ENCODE data around the gene CMKLR1.

CMKLR1 gene

DNA sequence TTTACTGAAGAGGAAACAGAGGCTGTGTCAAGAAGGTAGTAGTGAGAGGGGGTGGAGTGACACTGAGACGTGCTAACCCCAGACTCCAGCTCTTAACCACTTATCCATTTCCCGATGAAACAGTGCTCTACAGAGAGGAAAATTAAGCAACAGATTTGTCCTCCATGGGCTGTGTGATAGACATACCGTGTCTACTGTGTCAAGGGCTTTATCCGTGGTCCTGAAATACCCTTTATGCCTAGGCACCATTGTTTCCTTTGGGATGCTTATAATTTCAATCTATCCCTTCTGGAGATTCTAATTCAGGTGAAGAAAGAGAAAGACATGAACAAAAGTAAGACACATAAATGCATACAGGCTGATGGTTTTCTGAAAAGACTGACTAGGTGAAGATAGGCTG, 71.7 kb downstream of the CMKLR1 start:
- no peak for DNase-seq (ENCODE audit: low spot score)

DNA sequence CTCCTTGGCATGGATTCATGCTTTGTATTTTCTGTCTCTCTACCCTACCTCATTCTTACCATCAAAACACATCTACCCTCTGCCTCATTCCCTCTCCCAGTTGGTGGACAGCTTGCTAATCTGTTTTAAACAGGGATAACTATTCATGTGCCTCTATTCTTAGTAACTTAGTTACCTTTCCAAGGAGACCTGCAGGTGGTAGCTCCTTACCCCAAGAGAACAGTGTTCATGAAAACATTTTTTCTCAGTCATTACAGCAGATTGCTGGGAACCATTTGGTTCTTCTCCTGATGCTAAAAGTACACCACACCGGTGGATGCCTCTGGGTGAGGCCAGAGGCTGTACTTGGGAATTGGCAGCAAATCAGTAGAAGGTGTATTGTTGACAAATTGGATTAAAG, 73.0 kb downstream of the CMKLR1 start:
- DNase-seq (ENCODE audit: low spot score): no peak

- DNase-seq (ENCODE audit: low spot score): no peak
These were observed 73.6 kb downstream of the CMKLR1 start for GRCh38 chr12:108265505-108265904.

GRCh38 chr12:108260969-108261368, 78.1 kb downstream of the CMKLR1 start:
- no peak for DNase-seq (ENCODE audit: low spot score)

- no peak for DNase-seq (ENCODE audit: low spot score)
These were observed 79.1 kb downstream of the CMKLR1 start for GRCh38 chr12:108260039-108260438.

DNA sequence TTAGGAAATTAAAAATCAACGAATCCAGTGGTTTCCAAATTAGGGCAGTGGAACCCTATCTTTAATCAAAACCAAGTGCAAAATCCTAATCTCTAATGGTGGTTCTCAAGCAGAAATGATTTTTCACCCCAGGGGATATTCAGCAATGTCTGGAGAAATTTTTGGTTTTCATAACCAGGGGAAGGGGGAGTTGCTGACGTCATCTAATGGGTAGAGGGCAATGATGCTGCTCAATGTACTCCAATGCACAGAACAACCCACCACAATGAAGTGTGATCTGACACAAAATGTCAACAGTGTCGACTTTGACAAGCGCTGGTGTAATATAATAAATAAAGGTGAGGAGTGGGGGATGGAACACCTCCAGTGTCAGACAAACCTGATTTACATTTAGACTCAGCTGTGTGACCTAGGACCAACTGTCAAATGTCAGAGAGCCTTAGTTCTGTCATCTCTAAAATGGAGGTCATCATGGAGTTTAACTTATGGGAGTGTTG, 81.5 kb downstream of the CMKLR1 start:
- DNase-seq (ENCODE audit: low spot score): no peak

GRCh38 chr12:108257004-108257403, 82.1 kb downstream of the CMKLR1 start:
- DNase-seq (ENCODE audit: low spot score): no peak

- DNase-seq (ENCODE audit: low spot score): no peak
These were observed 83.9 kb downstream of the CMKLR1 start for GRCh38 chr12:108255252-108255602.

GRCh38 chr12:108254517-108255251, 84.4 kb downstream of the CMKLR1 start:
- no peak for DNase-seq (ENCODE audit: low spot score)

GRCh38 chr12:108254030-108254429, 85.1 kb downstream of the CMKLR1 start:
- DNase-seq (ENCODE audit: low spot score): no peak

DNA sequence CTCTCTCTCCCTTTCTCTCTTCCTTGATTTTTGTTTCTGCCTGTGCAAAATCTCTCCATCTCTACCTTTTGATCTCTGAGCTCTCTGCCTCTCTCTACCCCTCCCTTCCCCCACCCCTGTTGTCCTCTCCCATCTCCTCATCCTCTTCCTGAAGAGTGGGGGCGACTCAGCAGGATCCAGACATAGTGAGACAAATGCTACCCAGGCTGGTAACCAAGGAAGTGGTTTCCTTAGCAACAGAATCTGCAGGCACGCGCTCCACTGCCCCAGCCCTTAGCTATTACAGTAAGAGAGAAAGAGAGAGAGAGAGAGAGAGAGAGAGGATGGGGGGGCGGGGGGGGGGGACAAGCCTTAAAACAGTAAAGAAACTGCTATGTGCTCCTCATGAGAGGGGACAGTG, 85.6 kb downstream of the CMKLR1 start:
- no peak for DNase-seq (ENCODE audit: low spot score)

DNA sequence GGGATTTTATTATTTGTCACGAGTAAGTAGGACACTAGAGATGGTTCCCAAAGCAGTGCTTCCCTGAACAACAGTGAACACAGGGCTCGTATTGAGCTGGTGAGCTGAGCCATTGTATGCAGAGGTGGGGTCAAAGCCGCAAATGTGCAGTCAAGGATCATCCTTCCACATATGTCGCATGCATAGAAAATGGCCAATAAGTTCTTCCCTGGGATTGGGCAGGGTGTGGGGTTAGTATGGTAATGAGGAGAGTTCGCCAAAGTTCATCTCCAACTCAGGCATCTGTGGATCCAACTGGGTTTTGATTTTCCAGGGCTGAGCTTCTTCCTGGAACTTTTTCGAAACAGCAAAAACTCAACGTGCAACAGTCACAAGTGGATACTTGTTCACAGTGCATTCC, 86.6 kb downstream of the CMKLR1 start:
- no peak for DNase-seq (ENCODE audit: low spot score)

- no peak for DNase-seq (ENCODE audit: low spot score)
These were observed 91.1 kb downstream of the CMKLR1 start for GRCh38 chr12:108248011-108248410.

DNA sequence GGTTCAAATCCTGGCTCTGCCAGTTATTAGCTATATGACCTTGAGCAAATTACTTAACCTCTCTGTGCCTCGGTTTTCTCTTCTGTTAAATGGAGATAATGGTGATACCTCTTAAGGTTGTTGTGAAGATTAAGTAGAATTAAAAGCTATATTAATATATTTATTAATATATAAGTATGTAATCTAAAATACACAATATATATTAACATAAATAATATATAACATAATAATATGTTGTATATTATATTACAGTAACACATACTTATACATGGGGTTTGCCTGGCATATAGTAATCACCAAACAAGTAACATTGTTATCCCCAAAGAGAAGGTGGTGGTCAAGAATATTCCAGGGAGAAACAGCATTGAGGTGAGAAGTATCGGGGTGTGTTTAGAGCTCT, 92.0 kb downstream of the CMKLR1 start:
- no peak for DNase-seq (ENCODE audit: low spot score)

DNA sequence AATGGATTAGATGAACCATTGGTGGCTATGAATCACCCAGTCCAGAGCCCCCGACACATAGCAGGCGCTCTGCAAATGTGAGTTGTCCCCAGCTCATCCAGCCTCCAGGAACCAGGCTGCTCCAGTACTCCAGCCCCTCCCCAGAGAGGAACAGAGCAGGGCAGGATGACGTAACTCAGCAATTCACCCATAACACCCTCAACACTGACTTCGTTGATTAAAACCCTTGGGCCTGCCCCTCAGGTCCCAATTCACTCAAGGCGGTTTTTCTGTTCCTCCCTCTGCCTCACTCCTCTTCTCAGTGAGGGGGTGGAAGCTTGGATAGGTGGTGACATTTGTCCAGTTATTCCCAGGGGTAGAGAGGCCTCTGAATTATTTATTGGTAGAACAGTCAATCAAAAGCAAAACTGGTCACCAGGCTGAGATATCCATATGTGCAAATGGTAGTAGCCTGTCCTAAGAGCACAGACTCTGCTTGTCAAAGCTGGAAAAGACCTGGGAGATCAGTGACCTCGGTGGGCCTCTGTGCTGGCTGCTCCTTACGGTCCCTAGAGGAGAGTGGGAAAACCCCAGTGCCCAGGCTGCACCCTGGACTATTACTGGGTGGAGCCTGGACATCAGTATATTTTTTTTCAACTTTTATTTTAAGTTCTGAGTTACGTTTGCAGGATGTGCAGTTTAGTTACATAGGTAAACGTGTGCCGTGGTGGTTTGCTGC, 97.0 kb downstream of the CMKLR1 start:
- DNase-seq (ENCODE audit: low spot score): no peak

DNA sequence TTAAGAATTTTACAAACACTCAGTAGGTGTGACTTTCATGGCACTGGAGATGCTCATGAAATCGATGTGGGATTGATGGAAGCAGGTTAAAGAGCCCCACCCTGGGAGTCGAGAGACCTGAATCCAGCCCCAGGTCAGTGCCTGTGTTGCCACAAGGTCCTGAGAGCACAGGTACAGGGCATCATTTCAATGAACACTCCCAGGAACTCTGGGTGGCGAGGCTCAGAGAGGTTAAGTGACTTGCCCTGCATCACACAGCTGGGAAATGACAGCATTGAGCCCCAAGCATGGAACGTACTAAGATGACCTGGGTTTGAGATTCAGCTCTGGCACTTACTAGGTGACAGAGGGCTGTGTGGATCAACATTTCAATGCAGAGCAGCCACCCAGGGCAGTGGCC, 98.2 kb downstream of the CMKLR1 start:
- DNase-seq (ENCODE audit: low spot score): no peak

DNA sequence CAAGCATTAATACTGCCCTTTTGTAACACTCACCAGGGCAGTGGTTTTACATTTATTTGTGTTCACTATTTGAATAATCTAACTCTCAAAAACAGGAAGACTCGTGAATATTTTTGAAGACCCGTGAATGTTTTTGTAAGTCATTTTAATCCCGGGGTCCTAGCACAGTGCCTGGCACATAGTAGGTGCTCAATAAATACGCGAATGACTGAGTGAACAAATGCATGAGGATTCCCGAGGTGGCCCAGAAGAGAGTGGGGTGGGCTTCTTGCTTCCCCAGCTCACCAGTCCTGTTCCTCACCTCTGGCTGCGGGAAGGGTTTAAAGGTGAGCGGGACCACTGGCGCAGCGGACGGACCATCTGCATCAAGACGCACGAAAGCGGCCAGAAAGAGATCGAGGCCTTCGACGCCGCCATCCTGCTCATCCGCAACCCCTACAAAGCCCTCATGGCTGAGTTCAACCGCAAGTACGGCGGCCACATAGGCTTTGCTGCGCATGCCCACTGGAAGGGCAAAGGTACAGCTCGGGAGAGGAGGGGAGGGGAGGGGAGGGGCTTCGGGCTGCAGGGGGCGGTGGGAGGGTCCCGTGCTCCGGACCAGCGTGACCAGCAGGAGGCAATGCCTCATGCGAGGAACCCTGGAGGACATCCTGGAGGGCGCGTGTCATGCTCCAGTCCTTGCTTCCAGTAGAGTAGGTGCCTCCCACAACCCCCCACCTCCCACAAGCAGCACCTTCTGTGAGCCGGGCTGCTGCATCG, 98.9 kb downstream of the CMKLR1 start:
- no peak for DNase-seq (ENCODE audit: low spot score)

GRCh38 chr12:108239378-108239777, 99.7 kb downstream of the CMKLR1 start:
- DNase-seq (ENCODE audit: low spot score): no peak

GRCh38 chr12:108238474-108238873, 100.6 kb downstream of the CMKLR1 start:
- DNase-seq (ENCODE audit: low spot score): no peak
